A549 treated with CORT108297 at 1 μM for 4 hours (cell line): Measurements from ENCODE around the gene G3BP2. TPM values are rescaled to one million over a fixed set of nuclear protein-coding genes. Genes with fewer than 3 reads are reported as not detected.

Experiments used
- total RNA-seq: library from RNA; stranded (reverse); fragments of 200-300 nt; extraction: Qiagen RNA extraction; gene quantifications from 5 replicates; pipeline ENCODE4 v1.2.3, GENCODE V29; 2022

Gene G3BP2
- total RNA-seq: 67.8 to 105 TPM (median 77.9 TPM) in 5 replicates

DNA sequence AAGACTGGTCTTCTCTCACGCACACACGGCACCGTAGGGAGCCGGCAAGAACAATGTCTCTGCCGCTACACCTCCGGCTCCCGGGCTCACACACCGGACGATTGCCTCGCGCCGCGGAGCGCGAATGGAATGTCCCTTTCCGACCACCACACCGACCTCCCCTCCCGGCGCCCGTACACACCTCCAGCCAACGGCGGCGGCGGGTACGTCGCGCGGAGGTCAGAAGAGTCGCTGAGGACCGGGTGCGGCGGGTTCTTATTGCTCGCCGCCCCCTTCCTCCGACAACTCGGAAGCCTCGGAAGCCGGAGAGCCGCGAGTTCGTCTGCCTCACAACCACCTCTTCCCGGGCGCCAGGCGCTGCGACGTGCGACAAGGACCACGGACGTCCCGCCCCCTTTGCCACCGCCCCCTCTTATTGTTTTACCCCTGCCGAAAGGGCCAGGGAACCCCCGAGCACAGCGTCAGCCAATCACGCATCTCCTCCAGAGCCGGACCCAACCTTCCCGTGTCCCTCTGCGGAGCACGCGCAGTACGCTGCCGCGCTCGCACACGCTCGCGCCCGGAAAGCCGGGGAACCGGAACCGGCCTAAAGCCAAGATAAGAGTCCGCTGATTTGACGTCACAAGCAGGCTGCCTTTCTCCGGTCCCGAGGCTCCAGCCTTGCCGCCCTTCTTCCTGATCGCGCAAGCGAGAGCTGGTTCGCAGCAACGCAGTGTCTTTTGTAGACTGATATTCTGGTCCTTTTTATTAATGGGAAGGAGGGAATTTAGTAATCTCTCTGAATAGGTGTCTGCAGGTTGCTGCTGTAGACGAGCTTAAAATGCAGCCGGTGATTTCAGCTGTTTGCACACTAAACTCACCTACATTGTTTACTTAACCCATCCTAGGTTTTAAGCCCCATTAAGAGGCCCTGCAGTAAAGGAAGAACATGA lies at the start of gene G3BP2:
TSS of gene G3BP2 (minus strand) at position 385 of the 932 bp plus-strand sequence. CDS start 11,386 bp downstream, outside the sequence.

DNA sequence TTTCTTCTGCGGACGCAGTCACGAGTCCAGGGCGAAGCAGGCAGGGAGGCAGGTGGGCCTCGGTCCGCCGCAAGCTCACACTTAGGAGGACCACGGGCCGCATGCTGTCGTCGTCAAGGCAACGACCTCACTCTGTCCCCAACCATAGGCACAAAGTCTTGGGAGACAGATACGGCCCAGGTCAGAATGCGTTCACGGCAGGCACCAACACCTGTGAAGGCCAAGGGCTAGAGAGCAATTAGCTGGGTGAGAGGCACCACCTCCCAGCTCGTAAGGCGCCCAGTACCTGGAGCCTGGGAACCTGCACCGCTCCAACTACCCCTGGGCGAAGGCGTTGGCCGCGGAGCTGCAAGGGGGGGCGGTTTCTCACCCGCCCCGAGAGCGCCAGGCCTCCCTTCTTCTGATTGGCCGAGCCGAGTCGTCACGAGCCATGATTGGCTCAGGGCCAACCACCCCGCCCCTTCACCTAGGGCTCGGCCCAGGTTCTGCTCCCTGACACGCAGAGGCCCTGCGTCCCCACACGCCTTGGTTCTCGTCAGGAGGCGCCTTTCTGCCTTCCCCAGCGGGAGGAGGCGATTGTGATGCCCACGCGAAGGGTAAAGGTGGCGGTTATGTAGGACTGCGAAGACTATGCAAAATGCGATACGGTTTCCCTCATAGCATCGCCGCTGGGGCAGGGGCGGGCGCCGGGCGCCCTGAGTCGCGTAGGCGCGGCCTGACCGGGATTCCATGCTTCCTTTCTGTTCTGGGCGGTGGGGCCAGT lies 42.9 kb downstream of the G3BP2 start, which contains the start of gene CDKL2:
TSS of gene CDKL2 (minus strand) at position 355 of the 763 bp plus-strand sequence. CDS start 4,540 bp downstream, outside the sequence.

Other genes starting within 250 kb of the G3BP2 start
- 12.5 to 21.7 TPM (median 15.8 TPM) in 5 replicates for gene RCHY1, start 159.0 kb downstream of the G3BP2 start, total RNA-seq
- 4.7 to 6.3 TPM (median 5.2 TPM) in 5 replicates for gene THAP6, start 158.9 kb downstream of the G3BP2 start, total RNA-seq
- 0.18 to 0.24 TPM in 2 of 5 replicates, not detected in the others for gene ODAPH, start 117.3 kb downstream of the G3BP2 start, total RNA-seq
- gene CDKL2, start 42.9 kb downstream of the G3BP2 start, total RNA-seq: 0.58 to 0.84 TPM (median 0.69 TPM) in 5 replicates
- 20.7 to 30.5 TPM (median 23.4 TPM) in 5 replicates for gene USO1, start 51.2 kb upstream of the G3BP2 start, total RNA-seq
- not detected in 5 replicates for gene PPEF2, start 229.0 kb upstream of the G3BP2 start, total RNA-seq